K562 (cell line): ENCODE data around the gene SYTL2. TPM values are rescaled to one million over a fixed set of nuclear protein-coding genes. Genes with fewer than 3 reads are reported as not detected.
"Not testable (repeated sequence)": the region's sequence is repeated elsewhere in the genome, so short reads cannot be mapped to it uniquely, and the experiment has no call there.

Experiments
- ATAC-seq: fragments of 200-7000 bp; cut with Tn5 transposase; 3 replicates; pipeline ENCODE4 v1.9.1; 2020; ENCODE audit warnings: moderate library complexity
- BruUV-seq: library from RNA; stranded (reverse); fragments of 400-500 nt; replicated peaks from 2 replicates; lab custom pipeline; 2021; lab: Mats Ljungman, UMichigan
- CTCF ChIA-PET: fragments of 300-600 bp; formaldehyde crosslinking; extraction: SDS; loops from one replicate; lab custom pipeline; 2021; ENCODE audit warnings: low intra/inter-chr PET ratio; lab: Yijun Ruan, JAX
- POLR2A ChIA-PET: fragments of 300-600, 350-650 bp; sonication (Branson Sonifier 250); formaldehyde crosslinking; extraction: SDS; loops from one replicate; lab custom pipeline; 2021; ENCODE audit warnings: antibody characterized with exemption, inconsistent platforms; lab: Yijun Ruan, JAX
- DNase-seq, 4 experiments: peaks; one replicate each; pipeline versions ENCODE4 v3.0.0 to v3.0.0-alpha.2; 2011 to 2018; ENCODE audit warnings: low spot score in 3 of 4, mixed read lengths in 3 of 4; ENCODE audit errors: extremely low read depth in 1 of 4
- FAIRE-seq: peaks from 2 replicates; lab custom pipeline; 2011; peaks lifted over from hg19 to GRCh38; lab: Jason Lieb, UNC
- H2AFZ ChIP-seq: 2 replicates; pipeline ENCODE4 v1.6.0; 2011; ENCODE audit warnings: low read depth, low read length, control low read depth, inconsistent platforms
- H3K27ac ChIP-seq: fragments of 200-600 bp; 3 replicates; pipeline ENCODE4 v1.8.0; 2011; ENCODE audit warnings: low read depth, mild to moderate bottlenecking, control low read depth, inconsistent platforms, low read length, moderate library complexity, mixed read lengths; ENCODE audit errors: extremely low read depth
- H3K27me3 ChIP-seq, 2 experiments: fragments of 300-600 bp in 1 of 2; 2 replicates in 1 of 2; 3 replicates in 1 of 2; pipeline versions ENCODE4 v1.6.0 to v1.8.0; 2011; ENCODE audit warnings: inconsistent platforms in 2 of 2, low read length in 2 of 2, mild to moderate bottlenecking in 1 of 2, mixed read lengths in 1 of 2, moderate library complexity in 1 of 2; ENCODE audit not compliant: control insufficient read depth in 2 of 2, insufficient read depth in 2 of 2
- H3K36me3 ChIP-seq: fragments of 300-600 bp; 3 replicates; pipeline ENCODE4 v1.8.0; 2011; ENCODE audit warnings: mild to moderate bottlenecking, low read length, inconsistent platforms; ENCODE audit not compliant: control insufficient read depth, insufficient read depth
- H3K4me1 ChIP-seq, 2 experiments: fragments of 200-600 bp in 1 of 2; replicated peaks in 1 of 2; 2 replicates in 1 of 2; 3 replicates in 1 of 2; pipeline versions ENCODE4 v1.5.1 to v1.8.0; 2011; ENCODE audit warnings: inconsistent platforms in 2 of 2, low read length in 2 of 2, mild to moderate bottlenecking in 1 of 2, mixed read lengths in 1 of 2, moderate library complexity in 1 of 2; ENCODE audit not compliant: control insufficient read depth in 2 of 2, insufficient read depth in 2 of 2
- H3K4me2 ChIP-seq: 2 replicates; pipeline ENCODE4 v1.6.1; 2011; ENCODE audit warnings: low read length, control low read depth, inconsistent platforms, mixed read lengths; ENCODE audit not compliant: insufficient read depth
- H3K4me3 ChIP-seq: fragments of 200-600 bp; sonication (generic), shearing (Covaris generic); 2 replicates; pipeline ENCODE4 v1.5.1; 2016; ENCODE audit warnings: control low read depth, inconsistent platforms
- H3K79me2 ChIP-seq: fragments of 200-600 bp; 3 replicates; pipeline ENCODE4 v1.8.0; 2011; ENCODE audit warnings: low read length, inconsistent platforms; ENCODE audit not compliant: control insufficient read depth, insufficient read depth
- H3K9ac ChIP-seq, 2 experiments: 2 replicates each; pipeline versions ENCODE4 v1.6.0 to v1.6.1; 2011; ENCODE audit warnings: low read depth in 2 of 2, low read length in 2 of 2, control low read depth in 1 of 2, inconsistent platforms in 1 of 2, mild to moderate bottlenecking in 1 of 2, mixed read lengths in 1 of 2; ENCODE audit not compliant: insufficient read depth in 1 of 2
- H3K9me1 ChIP-seq: one replicate; pipeline ENCODE4 v1.6.0; 2011; ENCODE audit warnings: inconsistent platforms, mild to moderate bottlenecking, low read length, moderate library complexity; ENCODE audit not compliant: control insufficient read depth, insufficient read depth
- H3K9me3 ChIP-seq: replicated peaks from 2 replicates; pipeline ENCODE4 v1.5.1; 2011; ENCODE audit warnings: low read depth, low read length, inconsistent platforms; ENCODE audit not compliant: control insufficient read depth, insufficient read depth
- H4K20me1 ChIP-seq: replicated peaks from 2 replicates; pipeline ENCODE4 v1.6.1; 2011; ENCODE audit warnings: low read length, inconsistent platforms, mixed read lengths; ENCODE audit not compliant: control insufficient read depth, insufficient read depth
- HMG20A ChIP-seq: fragments of 450-650 bp; formaldehyde crosslinking; conservative IDR thresholded peaks from 2 replicates; pipeline ENCODE4 v1.4.0; 2020; ENCODE audit warnings: mild to moderate bottlenecking, mixed read lengths
- ZNF165 ChIP-seq: fragments of 250-450 bp; sonication (Bioruptor Pico); IDR thresholded peaks from 2 replicates; pipeline ENCODE4 v1.4.0; 2020; ENCODE audit warnings: borderline replicate concordance
- ZNF311 ChIP-seq: fragments of 250-450 bp; sonication (Bioruptor Pico); IDR thresholded peaks from 2 replicates; pipeline ENCODE4 v1.4.0; 2020; ENCODE audit warnings: mild to moderate bottlenecking, moderate library complexity
- ZNF354B ChIP-seq: fragments of 250-450 bp; sonication (Bioruptor Pico); IDR thresholded peaks from 2 replicates; pipeline ENCODE4 v1.4.0; 2020
- WGBS: fragments of 100-300 bp; shearing (Covaris generic); methylation state at CpG from one replicate; pipeline ENCODE4 v1.1.6; 2016; ENCODE audit warnings: low coverage, mixed read lengths; ENCODE audit not compliant: insufficient coverage; ENCODE audit errors: missing lambda C conversion rate; 5-methylcytosine and 5-hydroxymethylcytosine counted together
- in situ Hi-C: fragments of 300-500 bp; cut with MboI; formaldehyde crosslinking; loops from 4 replicates; pipeline ENCODE4 v1.15.0; 2018; ENCODE audit warnings: inconsistent platforms, mixed read lengths
- intact Hi-C: fragments of 100-400 bp; cut with micrococcal nuclease; formaldehyde crosslinking; loops from 2 replicates; pipeline ENCODE4 v1.14.2; 2022
- polyA plus RNA-seq, 8 experiments: library from polyadenylated mRNA; depleted of rRNA in 4 of 8; stranded (reverse) in 5 of 8; unstranded in 3 of 8; fragments of >200 nt; fragmentation: Nextera tagmentation in 2 of 8; fragmentation: Illumina TruSeq in 1 of 8; extraction: Ambion mirVana in 2 of 8; extraction: Trizol in 1 of 8; gene quantifications; 2 replicates each; pipeline versions ENCODE4 v1.2.1 to v1.2.3, GENCODE V29; 2011 to 2014; ENCODE audit warnings: inconsistent platforms in 1 of 8, missing spikeins in 1 of 8
- total RNA-seq, 7 experiments: library from RNA; depleted of rRNA in 6 of 7; stranded (reverse); fragments of >200 nt in 6 of 7; fragmentation: Illumina TruSeq in 2 of 7; extraction: Trizol in 2 of 7; gene quantifications; 2 replicates each; pipeline versions ENCODE4 v1.2.1 to v1.2.3, GENCODE V29; 2011 to 2021; ENCODE audit warnings: low replicate concordance in 1 of 7
- TF ChIP-seq, protein P1 (sequence below): fragments of 450-650 bp; conservative IDR thresholded peaks from 2 replicates; pipeline ENCODE4 v1.6.1; 2016; ENCODE audit warnings: missing genetic modification characterization, low read depth, mild to moderate bottlenecking, missing compliant biosample characterization, moderate library complexity

SYTL2 gene
- total and polyA plus RNA-seq, 9 of the 15 experiments (the other 6 are each of a cell fraction or from before 2014, with no cell fraction given): 0.05 to 0.57 (median 0.35) TPM

GRCh38 chr11:85783758-85784157 is 27.2 kb downstream of the SYTL2 start:
- in situ Hi-C loops: no loop called here

DNA sequence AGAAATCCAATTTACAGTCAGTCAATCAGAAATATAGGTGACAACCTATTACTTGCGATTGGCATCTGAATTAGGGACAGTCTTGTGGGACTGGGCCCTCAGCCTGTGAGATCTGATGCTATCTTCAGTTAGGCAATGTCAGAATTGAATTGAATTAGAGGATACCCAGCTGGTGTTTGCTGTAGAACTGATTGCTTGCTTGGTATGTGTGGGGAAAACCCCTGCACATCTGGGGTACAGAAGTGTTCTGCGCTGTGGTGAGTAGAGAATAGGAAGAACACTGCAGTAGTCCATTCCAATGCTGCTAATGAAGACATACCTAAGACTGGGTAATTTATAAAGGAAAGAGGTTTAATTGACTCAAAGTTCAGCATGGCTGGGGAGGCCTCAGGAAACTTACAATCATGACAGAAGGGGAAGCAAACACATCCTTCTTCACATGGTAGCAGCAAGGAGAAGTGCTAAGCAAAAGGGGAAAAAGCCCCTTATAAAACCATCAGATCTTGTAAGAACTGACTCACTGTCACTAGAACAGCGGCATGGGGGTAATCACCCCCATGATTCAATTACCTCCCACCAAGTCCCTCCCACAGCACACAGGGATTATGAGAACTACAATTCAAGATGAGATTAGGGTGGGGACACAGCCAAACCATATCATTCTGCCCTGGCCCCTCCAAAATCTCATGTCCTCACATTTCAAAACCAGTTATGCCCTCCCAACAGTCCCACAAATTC is 30.0 kb downstream of the SYTL2 start:
- FAIRE-seq, H3K4me1 ChIP-seq, H3K27ac ChIP-seq, ATAC-seq, in situ Hi-C loops, H2AFZ ChIP-seq, H4K20me1 ChIP-seq, H3K4me2 ChIP-seq, CTCF ChIA-PET, H3K9me1 ChIP-seq, DNase-seq, intact Hi-C loops, H3K9ac ChIP-seq, H3K36me3 ChIP-seq, H3K4me3 ChIP-seq, BruUV-seq, POLR2A ChIA-PET, H3K79me2 ChIP-seq, H3K27me3 ChIP-seq, H3K9me3 ChIP-seq: not testable (repeated sequence)
- 0% methylated on average over 3 of the region's 3 CpGs for WGBS

More at GRCh38 chr11:85783758-85784157, 27.2 kb downstream of the SYTL2 start:
- FAIRE-seq (no peak), ATAC-seq (no peak), DNase-seq (no peak)
- H3K36me3 ChIP-seq: no peaks in the 10 kb centered on the region
- intact Hi-C loops: no loop called here
- no peaks in the 10 kb centered on the region for H3K9me3 ChIP-seq
- no peak overlapping the region for H3K4me2 ChIP-seq
- no peak overlapping the region for H3K27ac ChIP-seq
- ChIA-PET POLR2A (no interaction called here), CTCF (no interaction called here)
- no TSS peak for BruUV-seq
- no peaks in the 10 kb centered on the region for H3K4me1 ChIP-seq
- no peaks in the 10 kb centered on the region for H3K27me3 ChIP-seq
- no peak overlapping the region for H3K9ac ChIP-seq
- no peaks in the 10 kb centered on the region for H3K9me1 ChIP-seq
- TF ChIP-seq ZNF311 (CRISPR knock-in tag) (no peak), ZNF354B (no peak), HMG20A (CRISPR knock-in tag) (no peak), ZNF165 (CRISPR knock-in tag) (no peak)
- TF ChIP-seq, protein P1, sequence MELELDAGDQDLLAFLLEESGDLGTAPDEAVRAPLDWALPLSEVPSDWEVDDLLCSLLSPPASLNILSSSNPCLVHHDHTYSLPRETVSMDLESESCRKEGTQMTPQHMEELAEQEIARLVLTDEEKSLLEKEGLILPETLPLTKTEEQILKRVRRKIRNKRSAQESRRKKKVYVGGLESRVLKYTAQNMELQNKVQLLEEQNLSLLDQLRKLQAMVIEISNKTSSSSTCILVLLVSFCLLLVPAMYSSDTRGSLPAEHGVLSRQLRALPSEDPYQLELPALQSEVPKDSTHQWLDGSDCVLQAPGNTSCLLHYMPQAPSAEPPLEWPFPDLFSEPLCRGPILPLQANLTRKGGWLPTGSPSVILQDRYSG: no peak
- H3K79me2 ChIP-seq: no peaks in the 10 kb centered on the region
- no peaks in the 10 kb centered on the region; the same call in 1 of the 2 replicates for H4K20me1 ChIP-seq
- no peak overlapping the region for H3K4me3 ChIP-seq
- 0% methylated on average over 1 of the region's 1 CpG for WGBS
- no peak overlapping the region for H2AFZ ChIP-seq
